Immature natural killer cell (primary cell): ENCODE data around the gene THSD4. TPM values are rescaled to one million over a fixed set of nuclear protein-coding genes. Genes with fewer than 3 reads are reported as not detected.

Experiments used
- DNase-seq, 3 donors: peaks; one replicate each; pipeline ENCODE4 v3.0.0; 2022; ENCODE audit warnings: mixed read lengths in 1 of 3
- H3K27ac Mint-ChIP-seq, 6 donors: one replicate each; pipeline ENCODE4 v1.8.0; 2020; ENCODE audit warnings: mixed read lengths in 6 of 6, mild to moderate bottlenecking in 5 of 6, inconsistent platforms in 4 of 6, moderate library complexity in 3 of 6
- H3K27me3 Mint-ChIP-seq, 3 donors: one replicate each; pipeline ENCODE4 v1.8.0; 2020 to 2021; ENCODE audit warnings: low read depth in 3 of 3, mild to moderate bottlenecking in 3 of 3, mixed read lengths in 3 of 3, moderate library complexity in 3 of 3, inconsistent platforms in 1 of 3
- H3K36me3 Mint-ChIP-seq, 3 donors: one replicate each; pipeline ENCODE4 v1.8.0; 2020; ENCODE audit warnings: mixed read lengths in 3 of 3, inconsistent platforms in 2 of 3, mild to moderate bottlenecking in 2 of 3
- H3K4me1 Mint-ChIP-seq, 2 donors: one replicate each; pipeline ENCODE4 v1.8.0; 2020; ENCODE audit warnings: inconsistent platforms in 2 of 2, mild to moderate bottlenecking in 2 of 2, mixed read lengths in 2 of 2, moderate library complexity in 1 of 2
- H3K4me3 Mint-ChIP-seq, 5 donors: one replicate each; pipeline ENCODE4 v1.8.0; 2020; ENCODE audit warnings: mild to moderate bottlenecking in 5 of 5, mixed read lengths in 5 of 5, inconsistent platforms in 3 of 5, moderate library complexity in 3 of 5
- H3K9me3 Mint-ChIP-seq, 6 donors: one replicate each; pipeline ENCODE4 v1.8.0; 2020; ENCODE audit warnings: mild to moderate bottlenecking in 6 of 6, mixed read lengths in 6 of 6, inconsistent platforms in 4 of 6, moderate library complexity in 3 of 6
- polyA plus RNA-seq, 3 donors: library from polyadenylated mRNA; unstranded; fragments of 300-500 nt; fragmentation: Illumina TruSeq; gene quantifications; one replicate each; pipeline ENCODE4 v1.2.3, GENCODE V29; 2021

THSD4 gene
- polyA plus RNA-seq, 3 donors from 2014 or later, result not detected

- H3K27me3 Mint-ChIP-seq, result peaks cover 4 to 9% (median 4%) of the 10 kb centered on the region in 3 donors
- H3K27ac Mint-ChIP-seq, result no peak overlapping the region
- H3K36me3 Mint-ChIP-seq, result no peaks in the 10 kb centered on the region
- H3K4me1 Mint-ChIP-seq, result no peaks in the 10 kb centered on the region
- no peak overlapping the region for H3K4me3 Mint-ChIP-seq
- DNase-seq, result no peak
- H3K9me3 Mint-ChIP-seq, result peaks cover 0 to 2% (median 0%) of the 10 kb centered on the region in 6 donors
Measured at GRCh38 chr15:71508081-71508682, 392.9 kb downstream of the THSD4 start.

GRCh38 chr15:71509139-71509538 lies 393.9 kb downstream of the THSD4 start:
- peaks cover 0 to 2% (median 0%) of the 10 kb centered on the region in 6 donors for H3K9me3 Mint-ChIP-seq
- H3K4me3 Mint-ChIP-seq, result no peak overlapping the region
- H3K27ac Mint-ChIP-seq, result no peak overlapping the region
- no peaks in the 10 kb centered on the region for H3K4me1 Mint-ChIP-seq
- no peak for DNase-seq
- H3K36me3 Mint-ChIP-seq, result no peaks in the 10 kb centered on the region
- peaks cover 4 to 12% (median 7%) of the 10 kb centered on the region in 3 donors for H3K27me3 Mint-ChIP-seq

GRCh38 chr15:71510763-71511162 lies 395.5 kb downstream of the THSD4 start:
- Mint-ChIP-seq H3K27me3 (peaks cover 4 to 12% (median 5%) of the 10 kb centered on the region in 3 donors), H3K36me3 (no peaks in the 10 kb centered on the region), H3K27ac (no peak overlapping the region), H3K4me3 (no peak overlapping the region), H3K4me1 (no peaks in the 10 kb centered on the region), H3K9me3 (peaks cover 0 to 2% (median 0%) of the 10 kb centered on the region in 6 donors)
- DNase-seq, result no peak

GRCh38 chr15:71511796-71512681 lies 396.8 kb downstream of the THSD4 start:
- Mint-ChIP-seq H3K27me3 (peaks cover 2 to 15% (median 5%) of the 10 kb centered on the region in 3 donors), H3K27ac (no peak overlapping the region), H3K4me1 (no peaks in the 10 kb centered on the region), H3K4me3 (no peak overlapping the region), H3K9me3 (peaks cover 0 to 2% (median 0%) of the 10 kb centered on the region in 6 donors), H3K36me3 (no peaks in the 10 kb centered on the region)
- DNase-seq, result no peak

- no peak overlapping the region for H3K27ac Mint-ChIP-seq
- no peaks in the 10 kb centered on the region for H3K36me3 Mint-ChIP-seq
- H3K27me3 Mint-ChIP-seq, result peaks cover 3 to 18% (median 5%) of the 10 kb centered on the region in 3 donors
- no peak overlapping the region for H3K4me3 Mint-ChIP-seq
- no peak for DNase-seq
- peaks cover 0 to 2% (median 0%) of the 10 kb centered on the region in 6 donors for H3K9me3 Mint-ChIP-seq
- H3K4me1 Mint-ChIP-seq, result no peaks in the 10 kb centered on the region
Measured at GRCh38 chr15:71512682-71513006, 397.4 kb downstream of the THSD4 start.

GRCh38 chr15:71515375-71516186 lies 400.3 kb downstream of the THSD4 start:
- Mint-ChIP-seq H3K9me3 (peaks cover 0 to 2% (median 0%) of the 10 kb centered on the region in 6 donors), H3K27me3 (peaks cover 5 to 18% (median 5%) of the 10 kb centered on the region in 3 donors), H3K36me3 (no peaks in the 10 kb centered on the region), H3K4me1 (no peaks in the 10 kb centered on the region), H3K27ac (no peak overlapping the region), H3K4me3 (no peak overlapping the region)
- no peak for DNase-seq

GRCh38 chr15:71517751-71518150 lies 402.5 kb downstream of the THSD4 start:
- H3K4me3 Mint-ChIP-seq, result no peak overlapping the region
- H3K4me1 Mint-ChIP-seq, result no peaks in the 10 kb centered on the region
- H3K9me3 Mint-ChIP-seq, result no peaks in the 10 kb centered on the region
- peaks cover 4 to 20% (median 4%) of the 10 kb centered on the region in 3 donors for H3K27me3 Mint-ChIP-seq
- DNase-seq, result no peak
- no peaks in the 10 kb centered on the region for H3K36me3 Mint-ChIP-seq
- H3K27ac Mint-ChIP-seq, result no peak overlapping the region

GRCh38 chr15:71518661-71519060 lies 403.4 kb downstream of the THSD4 start:
- no peak overlapping the region for H3K27ac Mint-ChIP-seq
- no peaks in the 10 kb centered on the region for H3K36me3 Mint-ChIP-seq
- peaks cover 4 to 15% (median 4%) of the 10 kb centered on the region in 3 donors for H3K27me3 Mint-ChIP-seq
- no peak for DNase-seq
- no peak overlapping the region for H3K4me3 Mint-ChIP-seq
- H3K9me3 Mint-ChIP-seq, result no peaks in the 10 kb centered on the region
- no peaks in the 10 kb centered on the region for H3K4me1 Mint-ChIP-seq

- Mint-ChIP-seq H3K4me3 (no peak overlapping the region), H3K27ac (no peak overlapping the region), H3K9me3 (peaks cover 0 to 2% (median 0%) of the 10 kb centered on the region in 6 donors), H3K4me1 (no peaks in the 10 kb centered on the region), H3K27me3 (peaks cover 0 to 3% (median 2%) of the 10 kb centered on the region in 3 donors), H3K36me3 (no peaks in the 10 kb centered on the region)
- no peak for DNase-seq
Measured at GRCh38 chr15:71526060-71526820, 411.0 kb downstream of the THSD4 start.

- Mint-ChIP-seq H3K9me3 (peaks cover 0 to 9% (median 3%) of the 10 kb centered on the region in 6 donors), H3K36me3 (no peaks in the 10 kb centered on the region), H3K27ac (no peak overlapping the region), H3K4me1 (no peaks in the 10 kb centered on the region), H3K27me3 (peaks cover 0 to 4% (median 2%) of the 10 kb centered on the region in 3 donors), H3K4me3 (no peak overlapping the region)
- DNase-seq, result no peak
Measured at GRCh38 chr15:71529361-71529760, 414.1 kb downstream of the THSD4 start.

- H3K4me1 Mint-ChIP-seq, result no peaks in the 10 kb centered on the region
Measured at GRCh38 chr15:71530116-71530515, 414.8 kb downstream of the THSD4 start.

GRCh38 chr15:71532994-71533393 lies 417.7 kb downstream of the THSD4 start:
- peaks cover 0 to 3% (median 0%) of the 10 kb centered on the region in 3 donors for H3K36me3 Mint-ChIP-seq
- no peaks in the 10 kb centered on the region for H3K4me1 Mint-ChIP-seq
- DNase-seq, result no peak
- H3K9me3 Mint-ChIP-seq, result peaks cover 0 to 9% (median 4%) of the 10 kb centered on the region in 6 donors
- no peak overlapping the region for H3K27ac Mint-ChIP-seq
- H3K4me3 Mint-ChIP-seq, result no peak overlapping the region
- peaks cover 0 to 7% (median 5%) of the 10 kb centered on the region in 3 donors for H3K27me3 Mint-ChIP-seq

More at GRCh38 chr15:71530116-71530515, 414.8 kb downstream of the THSD4 start:
- Mint-ChIP-seq H3K27me3 (peaks cover 0 to 5% (median 2%) of the 10 kb centered on the region in 3 donors), H3K27ac (no peak overlapping the region), H3K9me3 (peaks cover 0 to 9% (median 4%) of the 10 kb centered on the region in 6 donors), H3K36me3 (peaks cover 0 to 3% (median 0%) of the 10 kb centered on the region in 3 donors), H3K4me3 (no peak overlapping the region)
- no peak for DNase-seq

GRCh38 chr15:71538181-71538580 lies 422.9 kb downstream of the THSD4 start:
- Mint-ChIP-seq H3K4me1 (no peaks in the 10 kb centered on the region), H3K27me3 (peaks cover 2 to 9% (median 4%) of the 10 kb centered on the region in 3 donors), H3K4me3 (no peak overlapping the region), H3K9me3 (peaks cover 0 to 5% (median under 1%) of the 10 kb centered on the region in 6 donors), H3K36me3 (peaks cover 0 to 3% (median 0%) of the 10 kb centered on the region in 3 donors), H3K27ac (no peak overlapping the region)
- DNase-seq, result no peak
